ENCODE results near the gene PTPRD. TPM values are rescaled to one million over a fixed set of nuclear protein-coding genes. Genes with fewer than 3 reads are reported as not detected.

Gene PTPRD
- total and polyA plus RNA-seq, 3 experiments from 2014 or later: 0.02 to 0.04 TPM; not detected in 1

- no peaks in the 10 kb centered on the region for H3K4me1 ChIP-seq (ENCODE audit: insufficient read depth, low read length)
- no peak overlapping the region for H3K4me3 Mint-ChIP-seq
- H3K27me3 ChIP-seq (ENCODE audit: insufficient read depth, low read length, poor library complexity, severe bottlenecking): no peaks in the 10 kb centered on the region
- H3K36me3 Mint-ChIP-seq: no peaks in the 10 kb centered on the region
- H3K27ac Mint-ChIP-seq: no peak overlapping the region
- H3K9me3 Mint-ChIP-seq: no peaks in the 10 kb centered on the region
- DNase-seq: no peak
- no peak overlapping the region for H3K27ac ChIP-seq (ENCODE audit: low read depth, low read length)
- H3K4me3 ChIP-seq (ENCODE audit: low read length): no peak overlapping the region
- H3K4me1 Mint-ChIP-seq: no peaks in the 10 kb centered on the region
- H3K36me3 ChIP-seq (ENCODE audit: insufficient read depth, low read length): no peaks in the 10 kb centered on the region
- H3K27me3 Mint-ChIP-seq: peaks cover 0 to 7% of the 10 kb centered on the region in 2 donors
- CTCF ChIA-PET: no interaction called here
- POLR2A ChIA-PET: no interaction called here
- H3K9me3 ChIP-seq (ENCODE audit: low read length): no peaks in the 10 kb centered on the region
Observed at GRCh38 chr9:8365029-8365428, 2247.8 kb downstream of the PTPRD start.

- Mint-ChIP-seq H3K4me3 (no peak overlapping the region), H3K36me3 (no peaks in the 10 kb centered on the region), H3K27me3 (peaks cover 0 to 7% of the 10 kb centered on the region in 2 donors), H3K27ac (no peak overlapping the region), H3K4me1 (no peaks in the 10 kb centered on the region), H3K9me3 (no peaks in the 10 kb centered on the region)
- no peaks in the 10 kb centered on the region for H3K4me1 ChIP-seq (ENCODE audit: insufficient read depth, low read length)
- no peak overlapping the region for H3K27ac ChIP-seq (ENCODE audit: low read depth, low read length)
- H3K9me3 ChIP-seq (ENCODE audit: low read length): no peaks in the 10 kb centered on the region
- POLR2A ChIA-PET: no interaction called here
- no peaks in the 10 kb centered on the region for H3K27me3 ChIP-seq (ENCODE audit: insufficient read depth, low read length, poor library complexity, severe bottlenecking)
- CTCF ChIA-PET: no interaction called here
- H3K36me3 ChIP-seq (ENCODE audit: insufficient read depth, low read length): no peaks in the 10 kb centered on the region
- H3K4me3 ChIP-seq (ENCODE audit: low read length): no peak overlapping the region
- no peak for DNase-seq
Observed at GRCh38 chr9:8364026-8364752, 2248.6 kb downstream of the PTPRD start.

- no peak for DNase-seq
- Histone ChIP-seq H3K27ac (ENCODE audit: low read depth, low read length) (no peak overlapping the region), H3K4me3 (ENCODE audit: low read length) (no peak overlapping the region), H3K4me1 (ENCODE audit: insufficient read depth, low read length) (no peaks in the 10 kb centered on the region), H3K27me3 (ENCODE audit: insufficient read depth, low read length, poor library complexity, severe bottlenecking) (no peaks in the 10 kb centered on the region), H3K36me3 (ENCODE audit: insufficient read depth, low read length) (no peaks in the 10 kb centered on the region), H3K9me3 (ENCODE audit: low read length) (no peaks in the 10 kb centered on the region)
- Mint-ChIP-seq H3K4me3 (no peak overlapping the region), H3K36me3 (no peaks in the 10 kb centered on the region), H3K27ac (no peak overlapping the region), H3K4me1 (no peaks in the 10 kb centered on the region), H3K9me3 (no peaks in the 10 kb centered on the region), H3K27me3 (peaks cover 0 to 7% of the 10 kb centered on the region in 2 donors)
- POLR2A ChIA-PET: no interaction called here
- CTCF ChIA-PET: no interaction called here
Observed at GRCh38 chr9:8362250-8362649, 2250.6 kb downstream of the PTPRD start.

GRCh38 chr9:8361364-8361763 lies 2251.4 kb downstream of the PTPRD start:
- H3K27me3 ChIP-seq (ENCODE audit: insufficient read depth, low read length, poor library complexity, severe bottlenecking): no peaks in the 10 kb centered on the region
- Mint-ChIP-seq H3K4me3 (no peak overlapping the region), H3K27me3 (peaks cover 0 to 7% of the 10 kb centered on the region in 2 donors), H3K27ac (no peak overlapping the region), H3K9me3 (no peaks in the 10 kb centered on the region), H3K36me3 (no peaks in the 10 kb centered on the region), H3K4me1 (no peaks in the 10 kb centered on the region)
- DNase-seq: no peak
- no peaks in the 10 kb centered on the region for H3K36me3 ChIP-seq (ENCODE audit: insufficient read depth, low read length)
- H3K4me3 ChIP-seq (ENCODE audit: low read length): no peak overlapping the region
- CTCF ChIA-PET: no interaction called here
- POLR2A ChIA-PET: no interaction called here
- no peaks in the 10 kb centered on the region for H3K4me1 ChIP-seq (ENCODE audit: insufficient read depth, low read length)
- H3K9me3 ChIP-seq (ENCODE audit: low read length): no peaks in the 10 kb centered on the region
- no peak overlapping the region for H3K27ac ChIP-seq (ENCODE audit: low read depth, low read length)

- Mint-ChIP-seq H3K9me3 (peaks cover 0 to 2% (median 0%) of the 10 kb centered on the region in 5 donors), H3K36me3 (no peaks in the 10 kb centered on the region), H3K4me3 (no peak overlapping the region), H3K4me1 (no peaks in the 10 kb centered on the region), H3K27ac (no peak overlapping the region), H3K27me3 (no peaks in the 10 kb centered on the region)
- ChIA-PET CTCF (no interaction called here), POLR2A (no interaction called here)
- no peak for DNase-seq
- H3K4me3 ChIP-seq (ENCODE audit: low read length): no peak overlapping the region
- H3K27me3 ChIP-seq (ENCODE audit: insufficient read depth, low read length, poor library complexity, severe bottlenecking): no peaks in the 10 kb centered on the region
- H3K36me3 ChIP-seq (ENCODE audit: insufficient read depth, low read length): no peaks in the 10 kb centered on the region
- no peak overlapping the region for H3K27ac ChIP-seq (ENCODE audit: low read depth, low read length)
- no peaks in the 10 kb centered on the region for H3K4me1 ChIP-seq (ENCODE audit: insufficient read depth, low read length)
- H3K9me3 ChIP-seq (ENCODE audit: low read length): no peaks in the 10 kb centered on the region
Observed at GRCh38 chr9:8356406-8356805, 2256.4 kb downstream of the PTPRD start.

GRCh38 chr9:8351436-8351835 lies 2261.4 kb downstream of the PTPRD start:
- Mint-ChIP-seq H3K27ac (no peak overlapping the region), H3K4me3 (no peak overlapping the region), H3K27me3 (no peaks in the 10 kb centered on the region), H3K4me1 (no peaks in the 10 kb centered on the region), H3K36me3 (no peaks in the 10 kb centered on the region), H3K9me3 (peaks cover 0 to 2% (median 0%) of the 10 kb centered on the region in 5 donors)
- no peak overlapping the region for H3K4me3 ChIP-seq (ENCODE audit: low read length)
- H3K4me1 ChIP-seq (ENCODE audit: insufficient read depth, low read length): no peaks in the 10 kb centered on the region
- CTCF ChIA-PET: no interaction called here
- H3K9me3 ChIP-seq (ENCODE audit: low read length): no peaks in the 10 kb centered on the region
- H3K27ac ChIP-seq (ENCODE audit: low read depth, low read length): no peak overlapping the region
- H3K27me3 ChIP-seq (ENCODE audit: insufficient read depth, low read length, poor library complexity, severe bottlenecking): no peaks in the 10 kb centered on the region
- POLR2A ChIA-PET: no interaction called here
- no peaks in the 10 kb centered on the region for H3K36me3 ChIP-seq (ENCODE audit: insufficient read depth, low read length)
- DNase-seq: no peak

- POLR2A ChIA-PET: no interaction called here
Observed at GRCh38 chr9:8349901-8350300, 2262.9 kb downstream of the PTPRD start.

GRCh38 chr9:8349376-8349775 lies 2263.4 kb downstream of the PTPRD start:
- no peak overlapping the region for H3K27ac Mint-ChIP-seq
- Histone ChIP-seq H3K27me3 (ENCODE audit: insufficient read depth, low read length, poor library complexity, severe bottlenecking) (no peaks in the 10 kb centered on the region), H3K27ac (ENCODE audit: low read depth, low read length) (no peak overlapping the region), H3K4me1 (ENCODE audit: insufficient read depth, low read length) (no peaks in the 10 kb centered on the region), H3K4me3 (ENCODE audit: low read length) (no peak overlapping the region), H3K36me3 (ENCODE audit: insufficient read depth, low read length) (no peaks in the 10 kb centered on the region), H3K9me3 (ENCODE audit: low read length) (no peaks in the 10 kb centered on the region)
- H3K9me3 Mint-ChIP-seq: peaks cover 0 to 2% (median 0%) of the 10 kb centered on the region in 5 donors
- no peaks in the 10 kb centered on the region for H3K36me3 Mint-ChIP-seq
- H3K4me3 Mint-ChIP-seq: no peak overlapping the region
- H3K4me1 Mint-ChIP-seq: no peaks in the 10 kb centered on the region
- ChIA-PET CTCF (no interaction called here), POLR2A (no interaction called here)
- DNase-seq: no peak
- H3K27me3 Mint-ChIP-seq: no peaks in the 10 kb centered on the region

More at GRCh38 chr9:8349901-8350300, 2262.9 kb downstream of the PTPRD start:
- Mint-ChIP-seq H3K4me1 (no peaks in the 10 kb centered on the region), H3K4me3 (no peak overlapping the region), H3K36me3 (no peaks in the 10 kb centered on the region), H3K9me3 (peaks cover 0 to 2% (median 0%) of the 10 kb centered on the region in 5 donors), H3K27me3 (no peaks in the 10 kb centered on the region), H3K27ac (no peak overlapping the region)
- Histone ChIP-seq H3K4me1 (ENCODE audit: insufficient read depth, low read length) (no peaks in the 10 kb centered on the region), H3K36me3 (ENCODE audit: insufficient read depth, low read length) (no peaks in the 10 kb centered on the region), H3K4me3 (ENCODE audit: low read length) (no peak overlapping the region), H3K9me3 (ENCODE audit: low read length) (no peaks in the 10 kb centered on the region), H3K27me3 (ENCODE audit: insufficient read depth, low read length, poor library complexity, severe bottlenecking) (no peaks in the 10 kb centered on the region), H3K27ac (ENCODE audit: low read depth, low read length) (no peak overlapping the region)
- CTCF ChIA-PET: no interaction called here
- DNase-seq: no peak
